Stimulated activated CD8-positive, alpha-beta memory T cell treated with anti-CD3 and anti-CD28 coated beads, Interleukin-7, amount 100 ng/mL, for 24 hours (primary cell): ENCODE results near the gene NEGR1.

Source experiments
- DNase-seq: peaks from one replicate; pipeline ENCODE4 v3.0.0-alpha.2; 2020; ENCODE audit warnings: low read depth

NEGR1 gene

DNA sequence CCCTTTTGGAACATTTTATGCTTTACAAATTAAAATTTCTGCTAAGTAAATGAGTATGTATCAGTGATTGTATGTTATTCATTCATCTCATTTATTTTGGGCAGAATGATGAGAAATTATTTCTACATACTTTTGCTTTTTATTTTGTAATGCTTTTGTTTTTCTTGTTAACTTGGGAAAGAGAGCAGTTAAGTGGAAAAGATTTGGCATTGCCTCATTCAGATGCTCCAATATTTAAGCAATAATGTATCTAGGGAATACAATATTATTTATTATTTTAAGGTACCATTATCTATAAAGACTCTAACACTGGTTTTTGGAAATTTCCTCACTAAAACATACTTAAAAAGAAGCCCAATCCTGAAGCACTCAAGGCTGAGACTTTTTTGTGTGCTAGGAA, 431.8 kb downstream of the NEGR1 start:
- no peak for DNase-seq

GRCh38 chr1:71843012-71843411, 439.3 kb downstream of the NEGR1 start:
- DNase-seq = no peak

DNA sequence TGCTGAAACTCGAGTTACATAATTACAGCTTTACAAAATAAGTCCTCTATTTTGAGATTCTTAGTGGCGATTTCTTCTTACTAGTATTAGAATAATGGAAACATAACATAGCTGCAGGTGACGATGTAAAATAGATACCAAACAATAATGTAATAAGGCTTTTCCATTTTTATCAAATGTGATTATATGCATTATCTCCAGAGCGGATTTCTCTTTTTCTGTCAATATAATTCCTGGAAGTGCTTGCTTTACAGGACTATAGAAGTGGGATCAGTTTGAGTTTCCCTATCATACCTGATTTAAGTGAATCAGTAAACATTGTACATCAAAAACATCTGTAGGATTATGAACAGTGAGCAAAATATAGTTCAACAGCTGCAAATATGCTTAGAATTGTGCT, 442.5 kb downstream of the NEGR1 start:
- DNase-seq = no peak

DNA sequence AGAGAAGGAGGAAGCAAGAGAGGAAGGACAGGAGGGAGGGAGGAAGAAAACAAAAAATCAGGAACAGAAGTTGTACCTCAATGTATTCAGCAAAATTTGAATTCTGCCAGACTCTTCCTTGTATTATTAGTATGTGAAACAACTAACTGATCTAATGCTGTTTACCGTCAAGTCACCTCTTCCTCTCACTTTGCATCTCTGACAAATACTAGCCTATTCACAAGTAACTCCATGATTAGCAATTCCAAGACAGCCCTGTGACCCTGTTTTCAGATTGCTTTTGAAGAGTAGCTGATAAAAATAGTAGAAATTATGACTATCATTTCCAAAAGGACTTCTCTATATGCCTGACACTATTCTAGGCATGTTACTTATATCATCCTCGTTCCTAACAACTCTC, 445.4 kb downstream of the NEGR1 start:
- DNase-seq = no peak

GRCh38 chr1:71835442-71835813, 446.9 kb downstream of the NEGR1 start:
- DNase-seq = no peak

DNA sequence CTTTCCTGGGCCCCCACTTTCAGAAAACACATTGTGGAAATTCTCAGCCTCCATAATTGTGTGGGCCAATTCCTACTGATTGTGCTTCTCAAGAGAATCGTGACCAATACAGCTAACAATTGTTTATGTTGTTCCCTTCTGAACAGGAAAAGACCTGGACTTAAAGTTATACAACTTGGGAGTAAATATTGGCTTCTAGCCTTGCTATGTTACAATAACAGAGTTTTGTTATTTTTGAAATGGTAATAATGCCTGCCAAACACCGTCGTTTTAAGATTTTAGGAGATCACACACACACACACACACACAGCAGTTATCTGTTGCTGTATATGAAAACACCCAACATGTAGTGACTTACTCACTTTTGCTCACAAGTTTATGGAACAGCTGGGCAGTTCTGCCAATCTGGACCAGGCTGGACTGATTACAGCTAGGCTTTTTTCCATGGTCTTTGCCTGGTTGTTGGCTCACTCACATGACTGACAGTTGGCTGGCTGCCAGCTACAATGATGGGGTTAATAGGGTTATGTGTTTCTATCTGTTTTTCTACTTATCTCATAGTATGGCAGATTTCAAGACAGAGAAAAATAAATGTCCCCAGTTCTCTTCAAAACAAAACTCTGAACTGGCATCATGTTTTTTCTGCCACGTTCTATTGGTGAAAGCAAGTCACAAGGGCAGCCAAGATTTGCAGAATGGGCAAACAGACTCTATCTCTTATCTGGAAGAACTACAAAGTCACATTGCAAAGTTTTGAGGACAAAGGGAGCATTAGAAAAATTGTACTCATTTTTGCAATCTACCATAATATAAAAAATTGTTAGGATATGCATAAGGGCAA, 447.5 kb downstream of the NEGR1 start:
- no peak for DNase-seq

- DNase-seq = no peak
These were observed 450.7 kb downstream of the NEGR1 start for GRCh38 chr1:71831646-71832045.

DNA sequence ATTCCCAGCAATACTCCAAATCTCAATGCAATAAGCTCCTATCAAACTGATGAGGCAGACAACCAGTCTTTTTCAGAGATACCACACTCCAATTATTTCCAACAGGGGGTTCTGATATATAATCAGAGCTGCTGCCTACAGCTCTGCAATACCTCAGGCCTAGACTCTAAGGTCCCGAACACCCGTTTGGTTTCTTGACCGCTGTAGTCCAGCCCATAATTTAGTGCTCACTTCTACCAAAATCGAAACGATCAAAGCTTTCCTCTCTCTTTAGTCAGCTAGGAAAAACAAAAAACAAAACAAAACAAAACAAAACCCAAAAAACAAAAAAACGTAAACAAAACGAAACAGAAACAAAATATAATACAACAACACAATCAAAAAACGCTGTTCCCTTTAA, 453.0 kb downstream of the NEGR1 start:
- no peak for DNase-seq

DNA sequence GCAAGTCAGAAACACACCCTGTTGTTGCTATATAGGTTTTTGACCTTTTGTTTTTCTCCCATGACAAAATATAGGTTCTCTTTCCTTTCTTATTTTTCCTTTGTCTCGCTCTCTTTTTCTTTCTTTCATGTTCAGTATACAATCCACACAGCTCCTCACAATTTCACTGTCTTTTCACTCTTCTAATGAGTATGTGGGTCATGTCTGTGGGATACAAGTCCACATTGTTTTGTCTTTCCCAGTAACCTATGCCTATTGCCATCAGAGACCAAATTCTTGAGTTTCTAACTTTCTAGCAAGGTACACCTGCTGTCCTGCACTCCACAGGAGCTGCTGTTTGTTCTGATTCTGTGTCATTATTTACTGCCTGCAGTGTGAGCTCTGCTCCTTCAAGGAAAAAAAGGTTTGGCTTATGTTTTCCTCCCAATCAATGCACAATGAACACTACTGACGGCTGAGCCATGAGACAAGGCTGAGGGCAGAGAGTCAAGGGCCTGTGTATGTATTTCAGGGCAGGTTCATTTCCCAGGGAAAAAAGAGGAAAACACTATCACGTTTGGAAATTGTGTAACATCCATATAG, 453.8 kb downstream of the NEGR1 start:
- no peak for DNase-seq

- DNase-seq = no peak
These were observed 458.5 kb downstream of the NEGR1 start for GRCh38 chr1:71823708-71824305.

GRCh38 chr1:71817028-71817427, 465.3 kb downstream of the NEGR1 start:
- no peak for DNase-seq

DNA sequence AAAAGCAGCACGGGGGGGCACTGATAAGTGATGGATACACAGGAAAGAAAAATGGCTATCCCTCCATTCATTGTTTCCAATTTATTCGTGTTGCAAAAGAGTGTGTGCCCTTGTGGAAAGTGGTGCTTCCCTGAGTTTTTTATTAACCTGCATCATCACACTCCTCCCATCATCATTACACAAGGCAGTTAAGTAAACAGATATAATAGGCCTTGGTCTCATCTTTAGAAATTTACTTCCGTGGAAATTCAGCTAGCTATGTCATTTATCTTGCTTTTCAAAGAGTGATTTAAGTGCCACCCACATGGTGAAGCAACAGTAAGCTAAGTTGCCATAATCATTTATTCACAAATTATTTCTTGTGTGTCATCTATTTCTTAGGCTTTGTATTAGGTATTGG, 473.3 kb downstream of the NEGR1 start:
- DNase-seq = no peak

- no peak for DNase-seq
These were observed 478.2 kb downstream of the NEGR1 start for GRCh38 chr1:71804140-71804539.

- DNase-seq = no peak
These were observed 486.3 kb downstream of the NEGR1 start for GRCh38 chr1:71796006-71796405.

- no peak for DNase-seq
These were observed 490.1 kb downstream of the NEGR1 start for GRCh38 chr1:71792264-71792663.

- no peak for DNase-seq
These were observed 494.2 kb downstream of the NEGR1 start for GRCh38 chr1:71788113-71788512.

DNA sequence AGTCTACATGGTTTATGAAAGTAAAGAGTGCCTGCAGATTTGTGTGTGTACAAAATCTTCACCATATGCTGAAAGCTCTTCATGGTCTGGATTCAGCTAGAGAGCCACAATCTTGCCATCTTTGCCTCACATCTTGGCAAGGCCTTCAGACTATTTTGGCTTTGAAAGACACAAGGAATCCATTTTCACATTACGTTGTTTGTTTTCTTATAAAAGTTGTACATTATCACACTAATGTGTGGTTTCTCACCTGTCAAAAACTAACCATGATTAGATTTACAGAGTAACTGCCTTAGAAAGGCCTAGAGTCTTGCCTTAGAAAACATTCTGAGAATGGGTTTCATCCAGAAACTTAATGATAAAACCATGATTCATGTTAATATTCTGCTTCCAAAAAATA, 494.6 kb downstream of the NEGR1 start:
- no peak for DNase-seq

DNA sequence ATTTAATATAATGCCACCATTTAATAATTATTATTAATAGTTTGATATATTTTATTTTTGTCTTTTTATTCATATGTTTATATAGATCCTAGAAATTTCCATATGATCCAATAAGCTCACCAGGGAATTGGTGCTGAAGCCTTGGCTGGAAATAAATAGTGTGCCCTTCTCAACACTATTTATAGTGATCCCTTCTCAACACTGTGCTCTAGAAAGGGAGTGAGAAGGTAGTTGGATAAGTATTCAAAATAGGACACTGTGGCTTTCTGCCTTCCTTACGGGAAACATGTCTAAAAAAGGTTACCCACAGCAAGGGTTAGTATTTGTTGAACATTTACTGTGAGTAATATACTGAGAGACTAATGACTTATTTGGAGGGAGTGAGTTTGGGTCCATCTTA, 496.1 kb downstream of the NEGR1 start:
- DNase-seq = no peak

GRCh38 chr1:71785450-71785849, 496.9 kb downstream of the NEGR1 start:
- no peak for DNase-seq

- DNase-seq = no peak
These were observed 497.3 kb downstream of the NEGR1 start for GRCh38 chr1:71785000-71785399.

DNA sequence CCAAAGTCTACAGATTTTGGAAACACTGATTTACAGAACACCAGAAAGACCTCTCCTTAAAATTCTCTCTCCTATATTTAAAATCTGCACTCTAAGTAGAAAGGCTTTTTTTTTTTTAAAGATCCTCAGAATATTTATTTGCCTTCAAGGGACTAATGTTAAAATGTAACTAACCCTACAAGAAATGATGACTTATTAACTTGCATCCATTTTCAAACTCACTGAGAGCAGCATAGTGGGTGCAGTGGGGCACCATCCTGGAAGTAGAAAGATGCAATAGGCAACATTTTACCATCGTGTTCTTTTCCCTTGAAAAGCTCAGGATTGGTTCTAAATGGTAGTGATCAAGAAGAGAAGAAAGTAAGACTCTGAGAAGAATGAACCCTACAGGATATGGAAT, 498.1 kb downstream of the NEGR1 start:
- no peak for DNase-seq

GRCh38 chr1:71783071-71783470, 499.3 kb downstream of the NEGR1 start:
- DNase-seq = no peak

DNA sequence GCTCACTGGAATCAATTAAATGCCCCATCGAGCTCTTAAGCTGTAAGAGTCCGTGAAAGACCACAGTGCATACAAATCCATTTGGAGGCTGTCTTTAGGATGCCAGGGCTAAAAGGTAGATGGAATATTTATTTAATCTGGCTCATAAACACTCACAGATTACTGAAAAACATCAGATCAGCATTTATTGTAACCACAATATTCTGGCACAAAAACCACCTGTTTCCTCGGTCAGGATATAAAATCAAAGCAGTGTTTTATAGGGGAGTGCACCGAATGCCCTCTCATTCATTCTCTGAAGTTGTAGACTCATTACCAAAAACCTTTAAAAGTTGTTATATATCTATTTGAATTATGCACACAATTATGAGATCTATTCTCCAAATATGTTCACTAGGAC, 500.9 kb downstream of the NEGR1 start:
- no peak for DNase-seq

DNA sequence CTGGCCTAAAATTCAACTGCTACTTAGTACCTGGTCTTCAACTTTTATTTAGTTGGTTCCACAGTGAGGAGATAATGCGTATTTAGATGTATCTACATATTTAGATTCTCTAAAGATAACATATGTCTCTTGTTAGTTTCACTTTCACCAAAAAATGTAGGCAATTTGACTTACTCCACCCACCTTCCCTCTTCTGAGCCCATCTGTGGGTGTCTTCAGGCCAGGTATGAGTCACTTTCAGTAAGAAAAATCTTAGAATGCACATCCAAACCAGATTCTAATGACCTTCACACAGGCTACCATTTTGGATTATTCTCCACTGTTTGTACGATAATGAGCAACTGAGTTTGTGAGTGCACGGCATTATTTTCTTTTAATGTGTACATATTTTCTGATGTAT, 501.7 kb downstream of the NEGR1 start:
- no peak for DNase-seq
